ENCODE measurements around the gene SLN. TPM values are rescaled to one million over a fixed set of nuclear protein-coding genes. Genes with fewer than 3 reads are reported as not detected.

SLN gene
- total and polyA plus RNA-seq, 9 donors = 0.60 to 5.1 TPM; not detected in 7

- no peak overlapping the region for H3K27ac ChIP-seq
- 52 to 63% (median 55%) methylated on average over 7 of the region's 7 CpGs for WGBS, 3 donors
- H3K27me3 ChIP-seq = no peaks in the 10 kb centered on the region
- no peak overlapping the region for H3K4me3 ChIP-seq
- H3K4me1 ChIP-seq (ENCODE audit: insufficient read depth) = no peaks in the 10 kb centered on the region
- H3K9me3 ChIP-seq = no peaks in the 10 kb centered on the region
- no peak for DNase-seq
- intact Hi-C loops (cut with DNase I) = no loop called here
- H3K36me3 ChIP-seq = no peaks in the 10 kb centered on the region
- TF ChIP-seq POLR2A (IDR thresholded peaks at IDR 0.05) (no peak), CTCF (IDR thresholded peaks at IDR 0.05) (no peak), EP300 (IDR thresholded peaks at IDR 0.05) (no peak)
Observed at GRCh38 chr11:107719557-107720302, 7.9 kb upstream of the SLN start.

GRCh38 chr11:107719073-107719472 lies 7.2 kb upstream of the SLN start:
- no peak overlapping the region for H3K4me3 ChIP-seq
- no peaks in the 10 kb centered on the region for H3K36me3 ChIP-seq
- no peaks in the 10 kb centered on the region for H3K9me3 ChIP-seq
- no peaks in the 10 kb centered on the region for H3K27me3 ChIP-seq
- no peak for TF ChIP-seq EP300 (IDR thresholded peaks at IDR 0.05)
- TF ChIP-seq CTCF (IDR thresholded peaks at IDR 0.05) = no peak
- no peak for TF ChIP-seq POLR2A (IDR thresholded peaks at IDR 0.05)
- DNase-seq = no peak
- WGBS, 3 donors = 48 to 55% (median 53%) methylated on average over 3 of the region's 3 CpGs
- H3K27ac ChIP-seq = no peak overlapping the region
- intact Hi-C loops (cut with DNase I) = no loop called here
- no peaks in the 10 kb centered on the region for H3K4me1 ChIP-seq (ENCODE audit: insufficient read depth)

GRCh38 chr11:107716884-107717532 lies 5.2 kb upstream of the SLN start:
- DNase-seq = no peak
- Histone ChIP-seq H3K27me3 (no peaks in the 10 kb centered on the region), H3K9me3 (no peaks in the 10 kb centered on the region), H3K36me3 (no peaks in the 10 kb centered on the region), H3K27ac (no peak overlapping the region), H3K4me1 (ENCODE audit: insufficient read depth) (no peaks in the 10 kb centered on the region), H3K4me3 (no peak overlapping the region)
- intact Hi-C loops (cut with DNase I) = no loop called here
- 64 to 79% (median 70%) methylated on average over 4 of the region's 4 CpGs for WGBS, 3 donors
- no peak for TF ChIP-seq POLR2A (IDR thresholded peaks at IDR 0.05)
- TF ChIP-seq EP300 (IDR thresholded peaks at IDR 0.05) = no peak
- TF ChIP-seq CTCF (IDR thresholded peaks at IDR 0.05) = no peak

- no peak for TF ChIP-seq CTCF (IDR thresholded peaks at IDR 0.05)
- no peak for TF ChIP-seq POLR2A (IDR thresholded peaks at IDR 0.05)
- TF ChIP-seq EP300 (IDR thresholded peaks at IDR 0.05) = no peak
- intact Hi-C loops (cut with DNase I) = no loop called here
Observed at GRCh38 chr11:107713009-107713408, 1.2 kb upstream of the SLN start.

More at GRCh38 chr11:107713009-107713408, 1.2 kb upstream of the SLN start:
- DNase-seq = no peak
- Histone ChIP-seq H3K36me3 (no peaks in the 10 kb centered on the region), H3K4me3 (no peak overlapping the region), H3K27ac (no peak overlapping the region), H3K4me1 (ENCODE audit: insufficient read depth) (no peaks in the 10 kb centered on the region), H3K27me3 (no peaks in the 10 kb centered on the region), H3K9me3 (no peaks in the 10 kb centered on the region)
- 36 to 39% (median 38%) methylated on average over 3 of the region's 3 CpGs for WGBS, 3 donors

Measured in ovary (tissue), 9 donors.